GM19324 (cell line): Measurements from ENCODE around the gene TMTC2.

ENCODE experiments used
- ATAC-seq: cut with Tn5 transposase; IDR thresholded peaks from one replicate; pipeline ENCODE4 v1.9.1; 2021; ENCODE audit warnings: mild to moderate bottlenecking, moderate library complexity; ENCODE audit not compliant: unreplicated experiment, low FRiP score

Gene TMTC2

GRCh38 chr12:82675246-82675645 lies 11.5 kb upstream of the TMTC2 start:
- ATAC-seq: no peak

- no peak for ATAC-seq
Measured at GRCh38 chr12:82682326-82682725, 4.4 kb upstream of the TMTC2 start.

- ATAC-seq: no peak
Measured at GRCh38 chr12:82682851-82683261, 3.9 kb upstream of the TMTC2 start.

- peak; percentile 67 for ATAC-seq
Measured at GRCh38 chr12:82685790-82686167, 927 bp upstream of the TMTC2 start.

- ATAC-seq: peak; percentile 43
Measured at GRCh38 chr12:82687021-82688011, 610 bp downstream of the TMTC2 start.

GRCh38 chr12:82688035-82688501 lies 1.4 kb downstream of the TMTC2 start:
- ATAC-seq: no peak

- no peak for ATAC-seq
Measured at GRCh38 chr12:82688596-82688995, 1.9 kb downstream of the TMTC2 start.

GRCh38 chr12:82690006-82690405 lies 3.3 kb downstream of the TMTC2 start:
- no peak for ATAC-seq

GRCh38 chr12:82691513-82691912 lies 4.8 kb downstream of the TMTC2 start:
- ATAC-seq: no peak

- ATAC-seq: no peak
Measured at GRCh38 chr12:82694276-82694675, 7.6 kb downstream of the TMTC2 start.

GRCh38 chr12:82694970-82695369 lies 8.3 kb downstream of the TMTC2 start:
- ATAC-seq: no peak

- no peak for ATAC-seq
Measured at GRCh38 chr12:82695531-82695930, 8.8 kb downstream of the TMTC2 start.

- no peak for ATAC-seq
Measured at GRCh38 chr12:82696543-82696942, 9.8 kb downstream of the TMTC2 start.

GRCh38 chr12:82698708-82699564 lies 12.2 kb downstream of the TMTC2 start:
- no peak for ATAC-seq

- no peak for ATAC-seq
Measured at GRCh38 chr12:82705774-82706173, 19.1 kb downstream of the TMTC2 start.

- ATAC-seq: no peak
Measured at GRCh38 chr12:82708061-82708879, 21.6 kb downstream of the TMTC2 start.

- no peak for ATAC-seq
Measured at GRCh38 chr12:82709794-82710355, 23.2 kb downstream of the TMTC2 start.

GRCh38 chr12:82710741-82711140 lies 24.0 kb downstream of the TMTC2 start:
- no peak for ATAC-seq

GRCh38 chr12:82714427-82714826 lies 27.7 kb downstream of the TMTC2 start:
- ATAC-seq: no peak

- ATAC-seq: no peak
Measured at GRCh38 chr12:82721726-82722125, 35.0 kb downstream of the TMTC2 start.
